Measurements from ENCODE around the gene PRKX. TPM values are rescaled to one million over a fixed set of nuclear protein-coding genes. Genes with fewer than 3 reads are reported as not detected.

Gene PRKX
- total and polyA plus RNA-seq, 2 of the 4 experiments (the other 2 are of a cell fraction) = 7.2 to 14.9 TPM

- Histone ChIP-seq H3K9me1 (ENCODE audit: insufficient read depth, low read length) (no peaks in the 10 kb centered on the region), H3K9me3 (ENCODE audit: control insufficient read depth, insufficient read depth, low read length) (peaks cover 2% of the 10 kb centered on the region; the same call in 1 of the 2 replicates), H3K4me3 (ENCODE audit: insufficient read depth, low read depth, low read length) (no peak overlapping the region), H3K56ac (ENCODE audit: extremely low read depth, insufficient read depth, low read length) (no peak overlapping the region), H4K8ac (ENCODE audit: low read depth in 2 of 2, low read length in 2 of 2) (no peak overlapping the region), H2BK120ac (ENCODE audit: low read depth, low read length) (no peak overlapping the region), H3K36me3 (ENCODE audit: control insufficient read depth, insufficient read depth, low read length) (peaks cover 7% of the 10 kb centered on the region; the same call in 1 of the 2 replicates), H3K4me1 (ENCODE audit: control insufficient read depth, insufficient read depth, low read length) (no peaks in the 10 kb centered on the region), H3K79me1 (ENCODE audit: low read depth in 1 of 2, low read length in 2 of 2) (no peaks in the 10 kb centered on the region), H2AK5ac (ENCODE audit: low read depth, low read length) (no peak overlapping the region), H4K5ac (ENCODE audit: low read depth, low read length) (no peak overlapping the region), H4K91ac (ENCODE audit: insufficient read depth, low read depth, low read length) (no peak overlapping the region), H3K4me2 (ENCODE audit: low read depth, low read length) (no peak overlapping the region), H4K20me1 (ENCODE audit: insufficient read depth, low read length) (no peaks in the 10 kb centered on the region), H2BK5ac (ENCODE audit: low read depth, low read length, poor library complexity, severe bottlenecking) (no peak overlapping the region), H3K23ac (ENCODE audit: low read depth, low read length) (no peak overlapping the region), H2BK20ac (ENCODE audit: low read depth, low read length) (no peak overlapping the region), H3K14ac (replicated peaks; ENCODE audit: low read depth, low read length) (no peak overlapping the region), H2BK15ac (ENCODE audit: low read depth, low read length) (no peak overlapping the region), H3K9ac (ENCODE audit: low read depth, low read length) (no peak overlapping the region), H2AFZ (replicated peaks; ENCODE audit: low read length, poor library complexity) (no peak overlapping the region), H3K27ac (ENCODE audit: insufficient read depth, low read length) (no peak overlapping the region), H2AK9ac (replicated peaks; ENCODE audit: low read depth, low read length, poor library complexity) (no peak overlapping the region), H3K27me3 (ENCODE audit: control insufficient read depth, insufficient read depth, low read length) (no peaks in the 10 kb centered on the region), H3K4ac (ENCODE audit: low read depth, low read length) (no peak overlapping the region), H3K18ac (ENCODE audit: low read depth, low read length) (no peak overlapping the region)
- ChIA-PET CTCF (no interaction called here), POLR2A (ENCODE audit: unreplicated experiment) (no interaction called here)
- dilution Hi-C loops (cut with HindIII; ENCODE audit: low sequenced_read_pairs, unreplicated experiment) (no loop called here), intact Hi-C loops (cut with micrococcal nuclease) (no loop called here), in situ Hi-C loops (cut with MboI; ENCODE audit: low sequenced_read_pairs) (loop anchor here (25.0 kb wide), 2 partner anchors 536 to 761 kb away; no protein-coding TSS in a partner anchor)
- no CpG with 5 or more reads among the region's 2 CpGs for WGBS, 2 experiments (ENCODE audit: extremely low coverage in 2 of 2, insufficient read length in 1 of 2)
- DNase-seq (no peak), ATAC-seq (ENCODE audit: low read depth) (no peak)
- TF ChIP-seq POLR2A (IDR thresholded peaks at IDR 0.05; ENCODE audit: low read depth, low read length) (no peak), RAD21 (IDR thresholded peaks at IDR 0.05; ENCODE audit: low read length) (no peak), USF2 (IDR thresholded peaks at IDR 0.05; ENCODE audit: low read depth, low read length) (no peak), MXI1 (IDR thresholded peaks at IDR 0.05; ENCODE audit: borderline replicate concordance, low read depth, low read length) (no peak), CHD1 (IDR thresholded peaks at IDR 0.05; ENCODE audit: low read depth, low read length) (no peak), SMC3 (IDR thresholded peaks at IDR 0.05; ENCODE audit: low read depth, low read length) (no peak), NFE2L2 (IDR thresholded peaks at IDR 0.05; ENCODE audit: low read depth, low read length) (no peak), RCOR1 (IDR thresholded peaks at IDR 0.05; ENCODE audit: insufficient replicate concordance, low read length) (no peak), MAZ (IDR thresholded peaks at IDR 0.05; ENCODE audit: borderline replicate concordance, low read depth, low read length) (no peak)
- no TSS peak for BruUV-seq (replicated peaks)
These were observed 65.4 kb downstream of the PRKX start for GRCh38 chrX:3648084-3648483.
